HG02973 (cell line): ENCODE measurements around the gene HBQ1.
"Not testable (repeated sequence)": the region's sequence is repeated elsewhere in the genome, so short reads cannot be mapped to it uniquely, and the experiment has no call there.

ENCODE experiments used
- ATAC-seq: cut with Tn5 transposase; IDR thresholded peaks from one replicate; pipeline ENCODE4 v1.9.1; 2021; ENCODE audit warnings: moderate library complexity; ENCODE audit not compliant: unreplicated experiment

HBQ1 gene

DNA sequence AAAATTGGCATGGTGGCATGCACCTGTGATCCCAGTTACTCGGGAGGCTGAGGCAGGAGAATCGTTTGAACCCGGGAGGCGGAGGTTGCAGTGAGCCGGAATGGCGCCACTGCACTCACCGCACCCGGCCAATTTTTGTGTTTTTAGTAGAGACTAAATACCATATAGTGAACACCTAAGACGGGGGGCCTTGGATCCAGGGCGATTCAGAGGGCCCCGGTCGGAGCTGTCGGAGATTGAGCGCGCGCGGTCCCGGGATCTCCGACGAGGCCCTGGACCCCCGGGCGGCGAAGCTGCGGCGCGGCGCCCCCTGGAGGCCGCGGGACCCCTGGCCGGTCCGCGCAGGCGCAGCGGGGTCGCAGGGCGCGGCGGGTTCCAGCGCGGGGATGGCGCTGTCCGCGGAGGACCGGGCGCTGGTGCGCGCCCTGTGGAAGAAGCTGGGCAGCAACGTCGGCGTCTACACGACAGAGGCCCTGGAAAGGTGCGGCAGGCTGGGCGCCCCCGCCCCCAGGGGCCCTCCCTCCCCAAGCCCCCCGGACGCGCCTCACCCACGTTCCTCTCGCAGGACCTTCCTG lies at the start of gene HBQ1:
Gene HBQ1, plus strand, starts transcription at position 359 of the 575 bp plus-strand sequence. Its CDS starts 28 bp downstream, at position 387.
- ATAC-seq = no peak

DNA sequence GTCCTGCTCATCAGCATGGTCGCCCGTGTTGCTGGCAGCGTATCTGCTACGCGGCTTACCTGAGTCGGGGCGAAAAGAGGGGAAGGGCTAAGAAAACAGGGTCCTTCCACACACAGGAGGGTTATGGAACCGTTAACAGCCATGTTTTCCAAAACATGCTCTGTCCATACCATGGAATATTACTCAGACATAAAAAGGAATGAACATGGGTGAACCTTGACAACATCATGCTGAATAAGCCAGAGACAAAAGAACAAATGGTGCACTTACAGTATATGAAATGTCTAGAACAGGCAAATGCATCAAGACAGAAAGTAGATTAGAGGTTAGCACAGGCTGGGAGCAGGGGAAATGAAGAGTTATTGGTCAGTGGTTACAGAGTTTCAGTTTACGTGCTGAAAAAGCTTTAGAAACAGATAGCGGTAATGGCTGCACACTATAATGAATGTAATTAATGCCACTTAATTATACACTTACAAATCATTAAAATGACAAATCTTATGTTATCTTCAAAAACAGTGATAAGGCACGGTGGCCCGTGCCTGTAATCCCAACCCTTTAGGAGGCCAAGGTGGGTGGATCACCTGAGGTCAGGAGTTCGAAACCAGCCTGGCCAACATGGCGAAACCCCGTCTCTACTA lies 49.6 kb upstream of the HBQ1 start:
- ATAC-seq = no peak

DNA sequence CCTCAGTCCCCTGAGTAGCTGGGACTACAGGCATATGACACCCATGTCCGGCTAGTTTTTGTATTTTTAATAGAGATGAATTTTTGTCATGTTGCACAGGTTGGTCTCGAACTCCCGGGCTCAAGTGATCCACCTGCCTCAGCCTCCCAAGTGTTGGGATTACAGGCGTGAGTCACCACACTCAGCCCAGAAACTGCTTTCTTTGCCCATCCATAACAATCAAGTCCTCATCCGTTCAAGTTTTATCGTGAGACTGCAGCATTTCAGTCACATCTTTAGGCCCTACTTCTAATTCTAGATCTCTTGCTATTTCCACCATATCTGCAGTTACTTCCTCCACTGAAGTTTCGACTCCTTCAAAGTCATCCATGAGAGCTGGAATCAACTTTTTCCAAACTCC lies 48.1 kb upstream of the HBQ1 start:
- ATAC-seq = no peak

DNA sequence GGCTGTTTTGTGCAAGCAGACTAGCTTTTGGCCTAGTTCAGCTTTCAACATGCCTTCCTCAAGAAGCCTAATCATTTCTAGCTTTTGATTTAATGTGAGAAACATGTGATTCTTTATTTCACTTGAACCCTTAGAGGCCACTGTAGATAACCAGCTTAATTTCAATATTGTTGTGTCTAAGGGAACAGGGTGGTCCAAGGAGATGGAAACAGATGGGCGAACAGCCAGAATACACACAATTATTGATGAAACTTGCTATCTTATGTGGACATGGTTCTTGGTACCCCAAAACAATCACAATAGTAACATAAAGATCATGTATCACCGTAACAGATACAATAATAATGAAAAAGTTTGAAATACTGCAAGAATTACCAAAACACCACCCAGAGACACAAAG lies 46.5 kb upstream of the HBQ1 start:
- ATAC-seq = no peak

DNA sequence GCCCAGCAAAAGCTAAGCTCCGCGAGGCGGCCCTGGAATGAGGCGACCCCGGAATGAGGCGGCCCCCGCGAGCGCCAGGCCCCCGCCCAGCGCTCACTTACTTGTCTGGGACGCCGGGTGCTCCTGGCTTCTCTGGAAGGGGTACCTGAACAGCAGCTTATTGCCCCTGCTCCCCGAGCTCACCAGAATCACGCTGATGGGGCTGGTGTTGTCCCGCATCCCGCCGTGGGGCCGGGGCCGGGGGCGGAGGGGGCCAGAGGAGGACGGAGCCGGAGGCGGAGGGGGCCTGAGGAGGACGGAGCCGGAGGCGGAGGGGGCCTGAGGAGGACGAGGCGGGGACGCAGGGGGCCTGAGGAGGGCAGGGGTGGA lies 42.2 kb upstream of the HBQ1 start:
- ATAC-seq = no peak

DNA sequence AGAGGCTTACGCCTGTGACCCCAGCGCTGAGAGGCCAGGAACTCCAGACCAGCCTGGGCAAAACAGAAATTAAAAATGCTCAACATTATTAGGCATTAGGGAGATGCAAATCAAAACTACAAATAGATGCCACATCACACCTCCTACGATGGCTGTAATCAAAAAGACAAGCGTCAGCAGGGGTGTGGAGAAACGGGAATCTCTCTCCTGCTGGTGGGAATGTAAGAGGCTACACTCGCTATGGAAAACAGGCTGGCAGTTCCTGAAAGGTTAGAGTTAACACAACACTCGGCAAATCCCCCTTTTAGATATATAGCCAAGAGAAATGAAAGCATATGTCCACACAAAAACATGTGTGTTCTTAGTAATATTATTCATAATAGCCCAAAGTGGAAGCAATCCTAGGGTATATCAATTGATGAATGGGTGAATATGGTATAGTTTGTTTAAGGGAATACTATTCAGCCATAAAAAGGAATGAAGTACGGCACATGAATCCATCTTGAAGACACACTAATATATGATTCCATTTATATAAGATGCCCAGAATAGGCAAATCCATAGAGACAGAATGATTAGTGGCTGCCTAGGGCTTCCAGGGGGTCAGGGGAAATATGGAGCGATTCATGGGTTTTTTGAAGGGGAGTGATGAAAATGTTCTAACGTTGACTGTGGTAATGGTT lies 39.9 kb upstream of the HBQ1 start:
- ATAC-seq = no peak

DNA sequence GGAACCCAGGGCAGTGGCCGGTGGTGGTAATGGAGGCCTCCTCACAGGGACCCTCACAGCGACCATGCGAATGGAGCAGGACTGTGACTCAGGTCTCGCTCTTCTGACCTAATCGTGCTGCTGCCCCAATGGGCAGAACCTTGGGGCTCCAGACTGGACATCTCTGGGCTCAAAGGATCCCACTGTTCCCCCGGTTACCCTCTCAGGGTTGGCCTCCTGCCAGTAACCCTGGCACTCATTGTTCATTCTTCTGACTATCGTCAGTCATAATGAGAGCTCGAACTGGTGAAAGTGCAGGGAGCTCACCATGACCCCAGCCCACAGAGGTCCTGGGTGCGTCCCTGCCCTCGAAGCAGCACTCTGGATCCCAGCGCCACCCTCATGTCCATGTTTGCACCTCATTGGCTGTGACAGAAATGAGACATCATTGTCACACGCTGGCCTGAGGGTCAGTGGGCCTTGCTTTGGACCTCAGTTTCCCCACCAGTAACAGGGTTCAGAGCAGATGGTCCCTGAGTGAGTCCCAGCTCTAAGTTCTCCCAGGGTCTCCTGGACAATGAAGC lies 37.8 kb upstream of the HBQ1 start:
- ATAC-seq = no peak

DNA sequence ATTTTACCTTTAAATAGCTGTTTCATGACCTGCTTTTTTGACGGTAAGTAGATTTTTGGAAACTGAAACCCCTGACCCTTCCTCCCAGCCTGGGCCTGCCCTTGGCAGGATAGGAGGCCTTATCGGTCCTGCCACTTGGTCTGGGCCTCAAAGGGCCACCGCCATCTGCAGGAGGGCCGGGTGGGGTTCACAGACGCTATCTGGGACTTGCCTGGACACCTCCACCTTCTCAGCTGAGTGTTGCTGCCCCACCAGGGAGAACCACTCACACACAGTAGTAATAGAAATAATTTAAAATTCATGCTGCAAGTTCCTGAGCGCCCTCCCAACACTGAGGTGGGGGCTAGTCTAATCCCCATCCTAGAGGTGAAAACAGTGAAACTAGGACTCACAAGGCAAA lies 37.2 kb upstream of the HBQ1 start:
- ATAC-seq = no peak

DNA sequence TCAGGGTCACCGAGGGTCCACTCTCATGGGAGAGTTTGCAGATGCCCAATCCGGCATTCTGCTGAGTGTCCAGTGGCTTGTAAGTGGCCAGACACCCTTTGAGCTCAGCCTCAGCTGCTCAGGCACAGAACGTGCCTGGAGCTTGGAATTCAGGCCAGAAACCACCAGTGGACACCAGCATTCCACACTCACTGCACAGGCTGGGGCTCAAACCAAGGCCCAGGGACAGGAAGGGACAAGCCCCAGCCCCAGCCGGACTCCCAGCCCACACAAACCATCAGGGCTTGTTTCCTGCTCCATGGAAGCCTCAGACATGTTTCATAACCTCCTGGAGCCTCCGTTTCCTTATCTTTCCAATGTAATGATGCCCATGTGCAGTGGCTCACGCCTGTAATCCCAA lies 36.8 kb upstream of the HBQ1 start:
- no peak for ATAC-seq

DNA sequence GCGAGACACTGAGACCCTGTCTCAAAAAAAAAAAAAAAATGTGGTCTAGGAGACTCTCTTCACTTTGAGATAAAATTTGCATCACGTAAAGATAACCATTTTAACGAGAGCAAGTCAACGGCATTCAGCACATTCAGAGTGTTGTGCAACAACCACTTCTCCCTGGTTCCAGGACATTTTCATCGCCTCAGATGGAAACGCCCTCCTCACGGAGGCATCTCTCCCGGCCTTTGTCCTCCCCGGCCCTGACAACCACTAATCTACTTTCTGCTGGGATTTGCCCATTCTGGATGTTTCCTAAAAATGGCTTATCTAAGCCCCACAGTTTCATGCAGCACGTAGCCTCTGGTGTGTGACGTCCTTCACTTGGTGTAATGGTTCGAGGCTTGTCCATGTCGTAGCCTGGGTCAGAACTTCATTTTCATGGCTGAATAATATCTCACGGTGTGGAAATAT lies 35.4 kb upstream of the HBQ1 start:
- ATAC-seq = no peak

DNA sequence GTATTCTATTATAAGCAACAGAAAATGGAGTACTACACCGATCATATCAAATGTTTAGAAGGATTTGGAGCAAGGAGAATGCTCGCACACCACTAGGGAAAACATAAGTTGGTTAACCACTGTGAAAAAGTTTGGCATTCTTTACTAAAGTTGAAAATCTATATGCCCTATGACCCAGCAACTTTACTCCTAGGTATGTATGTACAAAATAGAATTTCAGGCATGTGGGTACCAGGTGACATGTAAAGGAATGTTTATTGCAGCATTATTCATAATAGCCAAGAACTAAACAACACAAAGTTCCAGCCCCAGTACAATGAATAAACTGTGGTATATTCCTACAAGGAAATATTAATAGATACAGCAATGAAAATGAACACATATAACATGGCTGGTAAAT lies 33.6 kb upstream of the HBQ1 start:
- no peak for ATAC-seq

DNA sequence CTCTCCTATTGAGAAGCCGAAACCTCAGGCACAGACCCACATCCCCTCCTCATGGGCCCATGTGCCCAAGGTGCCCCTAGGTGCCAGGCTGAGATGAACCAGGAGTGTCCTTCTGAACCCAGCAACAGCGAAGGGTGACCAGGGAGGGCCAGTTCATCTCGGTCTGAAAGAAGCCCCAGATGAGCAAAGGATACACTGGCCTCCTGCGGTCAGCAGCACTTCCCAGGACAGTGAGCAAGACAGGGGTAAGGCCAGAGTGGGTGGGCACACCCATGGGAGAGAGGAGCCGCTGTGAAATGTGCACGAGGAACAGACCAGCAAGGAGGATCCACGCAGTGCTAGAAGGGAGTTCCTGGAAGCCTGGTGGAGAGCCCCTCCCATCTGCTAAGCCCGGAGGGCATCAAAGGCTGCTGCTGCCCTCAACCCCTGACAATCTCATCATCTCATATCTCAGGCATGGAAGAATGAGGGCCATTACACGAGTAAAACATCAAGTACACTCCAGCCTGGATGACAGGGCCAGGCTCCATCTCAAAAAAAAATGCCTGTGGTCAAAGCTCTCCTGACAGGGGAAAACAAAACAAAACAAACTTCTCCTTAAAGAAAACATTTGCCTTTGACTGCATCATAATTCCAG lies 31.1 kb upstream of the HBQ1 start:
- ATAC-seq = no peak

DNA sequence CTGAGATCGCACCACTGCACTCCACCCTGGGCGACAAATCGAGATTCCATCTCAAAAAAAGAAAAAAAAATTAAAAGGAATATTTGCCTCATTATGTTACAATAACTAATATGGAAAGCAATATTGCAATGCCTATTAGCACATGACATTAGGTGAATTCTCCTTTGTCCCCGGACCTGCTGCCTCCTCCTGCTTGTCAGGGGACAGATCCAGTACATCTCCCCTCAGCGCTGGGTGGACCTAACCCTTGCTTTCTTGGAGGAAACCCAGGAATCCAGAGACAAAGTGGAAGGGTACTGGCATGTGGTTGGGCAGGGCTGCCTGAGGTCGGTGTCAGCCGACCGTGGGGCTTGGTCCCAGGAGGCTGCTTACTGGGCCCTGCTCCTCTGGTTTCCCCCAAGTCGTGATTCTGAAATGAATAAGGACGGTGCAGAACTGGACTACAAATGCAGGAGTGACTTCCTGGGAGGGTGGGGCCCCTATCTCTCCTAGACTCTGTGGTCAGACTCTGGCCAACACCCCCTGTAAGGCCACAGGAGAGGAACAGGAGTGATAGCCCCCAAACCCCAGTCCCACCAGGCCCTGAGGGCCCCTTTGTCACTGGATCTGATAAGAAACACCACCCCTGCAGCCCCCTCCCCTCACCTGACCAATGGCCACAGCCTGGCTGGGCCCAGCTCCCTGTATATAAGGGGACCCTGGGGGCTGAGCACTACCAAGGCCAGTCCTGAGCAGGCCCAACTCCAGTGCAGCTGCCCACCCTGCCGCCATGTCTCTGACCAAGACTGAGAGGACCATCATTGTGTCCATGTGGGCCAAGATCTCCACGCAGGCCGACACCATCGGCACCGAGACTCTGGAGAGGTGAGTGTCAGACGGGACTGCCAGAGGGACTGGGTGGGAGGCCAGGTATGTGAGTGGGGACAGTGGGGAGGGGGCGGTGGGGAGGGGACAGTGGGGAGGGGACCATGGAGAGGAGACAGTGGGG lies 27.8 kb upstream of the HBQ1 start, which contains the start of gene HBZ:
Gene HBZ, plus strand, starts transcription at position 504 of the 988 bp plus-strand sequence. Its CDS starts 266 bp downstream, at position 770.
- ATAC-seq = no peak

DNA sequence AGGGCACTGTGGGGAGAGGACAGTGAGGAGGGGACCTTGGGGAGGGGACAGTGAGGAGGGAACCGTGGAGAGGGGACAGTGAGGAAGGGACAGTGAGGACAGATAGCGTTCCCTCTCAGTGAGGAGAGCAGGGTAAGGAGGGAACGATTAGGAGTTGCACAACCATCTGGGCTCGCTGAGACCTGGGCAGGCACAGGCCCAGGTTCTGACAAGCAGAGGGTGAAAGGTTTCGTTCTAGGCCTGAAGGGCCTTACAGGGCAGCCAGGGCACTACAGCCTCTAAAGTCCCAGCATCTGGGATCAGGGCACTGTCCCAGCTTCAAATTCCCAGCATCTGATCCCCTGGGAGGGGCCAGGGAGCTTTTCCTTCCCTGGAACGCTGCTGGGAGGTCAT lies 27.1 kb upstream of the HBQ1 start:
- ATAC-seq = not testable (repeated sequence)

DNA sequence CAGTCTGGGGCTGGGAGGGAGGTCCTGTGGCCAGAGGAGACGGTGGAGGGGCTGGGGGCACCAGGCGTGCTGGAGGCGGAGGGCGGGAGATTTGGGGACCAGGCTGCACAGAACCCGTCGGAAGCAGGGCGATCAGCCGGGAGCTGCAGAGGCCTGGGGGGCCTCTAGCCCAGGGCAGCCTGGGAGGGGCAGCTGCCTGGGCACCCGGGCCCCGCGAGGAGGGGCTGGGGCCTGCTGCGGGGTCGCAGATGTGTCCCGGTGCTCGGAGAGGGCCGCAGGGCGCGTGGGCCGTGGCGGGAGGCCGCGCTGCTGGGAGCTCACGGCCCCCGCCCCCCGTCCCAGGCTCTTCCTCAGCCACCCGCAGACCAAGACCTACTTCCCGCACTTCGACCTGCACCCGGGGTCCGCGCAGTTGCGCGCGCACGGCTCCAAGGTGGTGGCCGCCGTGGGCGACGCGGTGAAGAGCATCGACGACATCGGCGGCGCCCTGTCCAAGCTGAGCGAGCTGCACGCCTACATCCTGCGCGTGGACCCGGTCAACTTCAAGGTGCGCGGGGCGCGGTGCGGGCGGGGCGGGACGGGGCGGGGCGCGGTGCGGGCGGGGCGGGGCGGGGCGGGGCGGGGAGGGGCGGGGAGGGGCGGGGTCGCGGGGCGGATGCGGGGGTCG lies 26.6 kb upstream of the HBQ1 start:
- ATAC-seq = not testable (repeated sequence)

DNA sequence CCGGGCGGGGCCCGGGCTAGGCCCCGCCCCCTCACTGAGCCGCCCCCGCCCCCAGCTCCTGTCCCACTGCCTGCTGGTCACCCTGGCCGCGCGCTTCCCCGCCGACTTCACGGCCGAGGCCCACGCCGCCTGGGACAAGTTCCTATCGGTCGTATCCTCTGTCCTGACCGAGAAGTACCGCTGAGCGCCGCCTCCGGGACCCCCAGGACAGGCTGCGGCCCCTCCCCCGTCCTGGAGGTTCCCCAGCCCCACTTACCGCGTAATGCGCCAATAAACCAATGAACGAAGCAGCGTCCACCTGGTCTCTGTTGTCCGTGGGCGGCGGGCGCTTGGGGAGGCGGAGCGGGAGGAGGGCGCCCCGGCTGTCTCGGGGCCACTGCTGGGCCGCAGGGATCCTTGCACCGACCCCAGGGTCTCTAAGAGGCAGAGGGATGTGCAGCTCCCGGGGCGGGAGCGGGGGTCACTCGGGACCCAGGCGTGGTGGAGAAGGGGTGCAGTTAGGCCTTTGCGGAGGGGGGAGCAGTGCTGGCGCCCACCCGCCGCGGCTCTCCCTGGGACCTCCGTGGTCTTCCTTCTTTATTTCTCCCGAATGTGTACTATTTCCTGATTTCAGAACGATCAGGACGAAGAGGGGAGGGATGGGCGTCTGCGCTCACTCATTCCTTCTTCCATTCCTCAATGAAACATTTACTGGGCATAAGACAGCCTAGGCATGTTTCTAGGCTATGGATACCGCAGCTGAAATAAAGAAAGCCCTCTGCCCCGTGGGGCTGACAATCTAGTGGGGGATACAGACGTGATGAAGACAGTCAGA lies 25.8 kb upstream of the HBQ1 start:
- ATAC-seq = no peak

DNA sequence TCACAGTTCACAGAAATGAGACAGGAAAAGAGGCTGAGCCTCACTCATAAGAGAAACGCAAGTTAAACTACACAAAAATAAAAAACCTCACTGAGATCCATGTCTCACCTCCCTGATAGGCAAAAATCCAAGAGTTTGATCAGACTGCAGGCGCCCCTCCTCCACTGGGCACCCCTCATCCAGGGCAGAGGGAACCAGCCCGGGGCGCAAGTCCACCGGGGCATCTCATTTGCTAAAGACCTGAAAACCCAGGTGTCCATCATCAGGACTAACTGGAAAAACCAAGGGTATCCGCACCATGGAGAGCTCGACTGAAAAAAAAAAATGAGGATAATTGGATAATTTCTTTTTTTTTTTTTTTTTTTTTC lies 25.2 kb upstream of the HBQ1 start:
- ATAC-seq = no peak

DNA sequence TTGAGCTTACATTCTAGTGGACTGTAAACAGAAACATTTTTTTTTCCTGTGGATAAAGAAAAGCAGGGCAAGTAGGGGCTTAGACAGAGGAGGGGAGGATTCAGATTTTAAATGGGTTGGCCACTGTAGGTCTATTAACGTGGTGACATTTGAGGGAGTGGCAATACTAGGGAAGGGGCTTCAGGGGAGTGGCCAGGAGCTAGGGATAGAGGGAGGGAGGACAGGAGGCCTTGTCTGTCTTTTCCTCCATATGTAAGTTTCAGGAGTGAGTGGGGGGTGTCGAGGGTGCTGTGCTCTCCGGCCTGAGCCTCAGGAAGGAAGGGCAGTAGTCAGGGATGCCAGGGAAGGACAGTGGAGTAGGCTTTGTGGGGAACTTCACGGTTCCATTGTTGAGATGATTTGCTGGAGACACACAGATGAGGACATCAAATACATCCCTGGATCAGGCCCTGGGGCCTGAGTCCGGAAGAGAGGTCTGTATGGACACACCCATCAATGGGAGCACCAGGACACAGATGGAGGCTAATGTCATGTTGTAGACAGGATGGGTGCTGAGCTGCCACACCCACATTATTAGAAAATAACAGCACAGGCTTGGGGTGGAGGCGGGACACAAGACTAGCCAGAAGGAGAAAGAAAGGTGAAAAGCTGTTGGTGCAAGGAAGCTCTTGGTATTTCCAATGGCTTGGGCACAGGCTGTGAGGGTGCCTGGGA lies 21.0 kb upstream of the HBQ1 start:
- ATAC-seq = no peak
